HS-27A (cell line): ENCODE results near the gene STIMATE.

Experiments used
- DNase-seq: peaks from one replicate; pipeline ENCODE4 v3.0.0-alpha.2; 2012; ENCODE audit warnings: low read depth, missing footprints

The STIMATE gene

DNA sequence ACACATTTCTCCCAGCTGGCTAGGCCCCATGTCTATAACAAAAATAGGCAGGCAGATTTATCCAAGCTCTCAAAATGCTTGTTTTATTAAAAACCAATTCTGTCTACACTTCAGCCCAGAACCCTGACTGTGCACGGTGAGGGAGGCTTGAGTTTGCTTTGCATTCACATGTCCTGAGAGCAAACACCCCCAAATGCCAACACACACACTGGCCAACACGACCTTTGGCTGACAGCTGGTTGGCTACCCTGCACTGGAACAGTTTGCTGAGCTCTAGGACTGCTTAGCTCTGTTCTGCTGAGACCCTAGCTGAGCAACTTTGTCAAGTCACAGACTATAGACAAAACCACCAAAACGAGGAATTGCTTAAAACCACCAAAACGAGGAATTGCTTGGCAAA lies 3.6 kb downstream of the STIMATE start:
- no peak for DNase-seq

DNA sequence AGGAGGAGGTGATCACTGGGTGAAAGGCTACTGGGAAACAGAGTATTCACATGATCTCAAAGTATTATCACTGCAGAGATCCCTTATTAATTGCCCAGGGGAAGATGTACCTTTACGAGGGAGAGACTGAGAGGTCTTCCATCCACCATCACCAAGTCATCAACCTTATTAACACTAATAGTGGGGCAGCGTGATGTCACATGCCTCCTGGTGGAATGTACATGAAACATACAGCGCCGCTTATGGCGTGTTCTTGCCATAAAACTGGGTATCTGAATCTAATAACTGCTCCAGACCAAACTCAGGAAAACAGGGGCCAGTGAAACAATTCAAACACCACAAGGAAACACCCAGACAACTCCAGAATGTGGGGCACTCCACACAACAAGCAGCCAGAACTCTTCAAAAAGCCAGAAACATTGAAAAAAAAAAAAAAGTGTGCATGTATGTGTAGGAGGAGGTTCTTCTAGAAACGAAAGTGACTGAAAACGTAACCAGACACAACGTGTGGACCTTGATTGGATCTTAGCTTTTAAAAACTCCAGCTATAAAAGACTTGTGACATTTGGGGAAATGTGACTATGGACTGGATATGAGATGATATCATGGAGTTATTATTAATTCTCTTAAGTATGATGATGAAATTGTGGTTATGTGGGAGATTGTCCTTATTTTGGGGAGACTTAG lies 4.6 kb downstream of the STIMATE start:
- no peak for DNase-seq

DNA sequence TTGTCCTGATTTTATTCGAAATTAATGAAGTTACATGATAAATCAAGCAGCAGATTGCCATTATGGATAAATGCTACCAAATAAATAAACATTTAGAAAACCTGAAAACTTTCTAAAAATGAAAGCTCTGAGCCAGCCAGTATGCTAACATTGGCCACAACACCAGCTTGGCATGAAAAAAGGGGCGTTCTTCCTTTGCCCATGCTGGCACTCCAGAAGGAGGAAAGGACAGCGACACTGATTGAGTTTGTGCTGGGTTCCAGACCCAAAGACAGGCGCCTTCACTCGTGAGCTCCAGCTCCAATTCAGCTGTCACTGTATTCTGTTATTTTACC lies 5.1 kb downstream of the STIMATE start:
- DNase-seq = no peak

DNA sequence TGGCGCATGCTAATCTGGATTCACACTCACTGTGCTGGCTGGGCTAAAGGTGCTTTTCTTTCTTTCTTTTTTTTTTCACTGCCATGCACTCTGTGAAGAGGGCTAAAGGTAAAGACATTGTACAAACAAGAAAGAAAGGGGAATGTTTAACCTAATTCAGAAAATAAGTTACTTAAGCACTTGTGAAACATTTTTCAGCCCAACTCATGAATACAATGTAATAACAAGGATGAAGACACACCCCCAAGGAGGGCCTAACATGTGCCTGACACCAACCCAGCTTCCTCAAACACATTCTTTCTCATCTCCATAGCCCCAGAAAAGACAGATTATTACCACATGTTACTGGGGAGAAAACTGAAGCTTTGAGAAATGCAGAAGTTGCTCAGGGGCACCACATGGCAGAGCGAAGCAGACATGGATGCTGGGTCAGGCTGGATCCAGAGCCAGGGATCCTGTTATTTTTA lies 5.7 kb downstream of the STIMATE start:
- no peak for DNase-seq

DNA sequence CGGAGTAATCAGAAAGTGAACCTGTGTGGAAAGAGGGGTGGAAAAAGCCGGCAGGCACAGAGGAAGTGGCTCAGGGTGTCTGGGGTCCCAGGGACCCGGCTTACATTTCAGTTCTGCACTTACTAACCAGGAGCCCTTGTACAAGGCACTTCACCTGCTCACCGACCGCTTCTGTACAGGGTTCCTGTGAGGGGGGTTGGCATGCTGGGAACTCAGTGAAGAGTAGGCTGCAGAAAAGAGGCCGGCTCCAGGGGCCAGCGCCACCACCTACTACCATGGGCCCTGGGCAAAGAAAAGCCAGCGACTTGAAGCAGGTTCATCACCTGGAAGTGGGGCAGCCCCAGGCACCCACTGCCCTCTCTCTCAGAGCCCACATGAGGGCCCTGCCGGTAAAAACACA lies 6.2 kb downstream of the STIMATE start:
- no peak for DNase-seq

DNA sequence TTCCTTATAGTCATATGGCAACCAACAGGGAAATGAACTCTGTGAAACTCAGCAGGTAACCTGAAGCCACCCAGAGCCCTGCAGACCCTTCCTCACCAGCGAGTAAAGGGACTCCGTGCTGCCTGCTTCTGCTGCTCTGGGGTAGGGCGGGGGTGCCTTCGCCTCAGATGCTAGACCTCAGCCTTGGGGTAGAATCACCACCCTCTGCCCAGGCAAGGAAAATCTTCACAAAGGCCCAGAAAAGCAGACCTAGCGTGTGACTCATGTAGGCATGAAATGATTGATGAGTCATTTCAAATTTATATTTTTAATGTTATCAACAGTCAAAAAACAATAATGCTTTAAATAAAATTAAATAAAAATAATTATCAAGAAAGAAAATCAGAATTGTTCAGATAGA lies 6.6 kb downstream of the STIMATE start:
- DNase-seq = no peak

DNA sequence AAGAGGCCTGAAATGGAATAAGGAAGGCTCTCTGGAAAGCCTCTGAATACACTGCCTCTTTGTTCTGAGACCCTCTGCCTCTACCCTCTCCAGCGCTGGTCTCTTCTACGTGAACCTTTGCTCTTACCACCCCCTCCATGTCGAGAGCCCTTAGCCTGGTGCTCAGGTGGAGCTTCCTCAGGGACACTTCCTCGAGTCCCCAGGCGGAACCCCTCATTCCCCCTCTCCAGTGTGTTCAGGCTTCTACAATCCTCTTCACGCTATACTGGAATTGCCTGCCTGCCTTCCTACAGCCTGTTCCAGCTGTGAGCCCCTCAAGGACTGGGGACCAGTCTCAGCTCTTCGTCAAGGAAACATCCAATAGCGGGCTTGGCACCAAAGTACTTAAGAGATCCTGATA lies 7.4 kb downstream of the STIMATE start:
- no peak for DNase-seq

DNA sequence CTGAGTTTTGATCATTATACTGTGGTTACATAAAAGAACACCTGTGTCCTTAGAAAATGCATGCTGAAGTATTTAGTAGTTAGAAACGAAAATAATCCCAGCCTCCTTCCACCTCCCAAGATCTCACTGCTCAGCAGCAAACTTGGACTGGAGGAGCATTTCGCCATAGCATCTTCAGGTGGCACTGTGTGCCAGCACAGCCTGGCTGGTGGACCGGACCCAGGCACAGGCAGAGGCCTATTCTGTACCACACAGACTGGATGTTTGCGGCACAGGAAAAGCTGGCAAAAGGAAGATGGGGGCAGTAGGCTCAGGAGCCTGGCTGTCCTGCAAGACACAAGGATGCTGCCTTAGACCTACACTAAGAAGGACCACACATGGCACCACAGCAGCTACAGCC lies 10.2 kb downstream of the STIMATE start:
- no peak for DNase-seq

DNA sequence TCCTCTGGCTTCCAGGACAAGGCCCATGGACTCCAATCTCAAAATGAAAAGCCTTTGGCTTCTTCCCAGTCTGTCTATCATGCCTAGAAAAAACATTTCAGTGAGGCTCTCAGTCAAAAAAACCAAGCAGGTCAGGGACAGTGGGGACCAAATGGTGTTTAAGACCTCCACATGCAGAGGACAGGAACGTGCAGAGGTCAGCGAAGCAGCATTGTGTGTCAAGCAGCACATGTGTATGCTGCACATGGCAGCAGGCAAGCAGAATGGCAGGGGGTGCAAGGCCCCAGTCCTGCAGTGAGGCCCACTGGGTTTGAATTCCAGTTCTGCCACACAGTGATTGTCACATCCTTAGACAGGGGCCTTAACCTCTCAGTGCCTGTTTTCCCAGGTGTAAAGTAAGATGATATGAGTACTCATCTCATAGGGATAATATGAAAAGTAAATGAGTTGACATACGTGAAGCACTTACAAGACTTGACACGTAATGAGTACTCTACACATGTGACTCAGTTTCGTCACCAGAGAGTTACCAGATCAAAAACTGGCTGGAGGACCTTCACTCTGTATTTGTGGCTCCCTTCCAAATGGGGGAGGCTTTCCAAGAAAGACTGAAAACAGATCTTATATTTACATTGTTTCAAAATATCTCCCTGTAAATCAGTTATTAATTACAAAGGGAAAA lies 11.2 kb downstream of the STIMATE start:
- DNase-seq = no peak

DNA sequence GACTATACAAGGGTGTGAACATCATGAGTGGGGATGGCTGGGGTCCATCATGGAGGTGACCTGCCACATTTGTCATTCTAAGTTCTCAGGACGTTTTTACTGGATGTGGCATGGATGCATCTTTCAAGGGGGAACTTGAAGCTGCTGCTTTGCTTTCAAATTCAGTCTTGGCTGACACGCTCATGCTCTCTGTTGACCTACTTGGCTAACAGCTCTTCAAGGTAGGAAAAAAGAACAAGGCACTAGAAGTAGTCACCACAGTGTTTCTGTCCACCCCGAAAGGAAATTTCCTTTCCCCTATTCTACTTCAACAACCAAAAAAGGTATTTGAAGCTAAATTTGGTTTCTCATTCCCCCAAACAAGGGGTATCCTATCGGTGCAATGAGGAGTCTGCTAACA lies 15.0 kb downstream of the STIMATE start:
- no peak for DNase-seq

DNA sequence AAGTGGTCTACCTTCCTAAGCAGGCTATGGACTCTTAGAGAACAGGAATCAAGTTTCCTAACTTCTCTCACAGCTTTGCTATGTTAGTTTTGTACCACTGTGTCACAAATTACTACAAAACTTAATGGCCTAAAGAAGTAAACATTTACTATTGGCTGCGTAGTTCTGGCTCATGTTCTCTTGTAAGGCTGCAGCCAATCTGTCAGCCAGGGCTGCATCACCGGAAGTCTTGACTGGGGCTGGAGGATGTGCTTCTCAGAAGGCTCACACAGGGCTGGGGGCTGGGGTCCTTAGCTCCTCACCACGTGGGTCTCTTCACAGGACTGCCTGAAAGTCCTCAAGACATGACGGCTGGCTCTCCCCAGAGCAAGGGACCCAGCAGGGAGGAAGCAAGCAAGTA lies 15.5 kb downstream of the STIMATE start:
- no peak for DNase-seq

DNA sequence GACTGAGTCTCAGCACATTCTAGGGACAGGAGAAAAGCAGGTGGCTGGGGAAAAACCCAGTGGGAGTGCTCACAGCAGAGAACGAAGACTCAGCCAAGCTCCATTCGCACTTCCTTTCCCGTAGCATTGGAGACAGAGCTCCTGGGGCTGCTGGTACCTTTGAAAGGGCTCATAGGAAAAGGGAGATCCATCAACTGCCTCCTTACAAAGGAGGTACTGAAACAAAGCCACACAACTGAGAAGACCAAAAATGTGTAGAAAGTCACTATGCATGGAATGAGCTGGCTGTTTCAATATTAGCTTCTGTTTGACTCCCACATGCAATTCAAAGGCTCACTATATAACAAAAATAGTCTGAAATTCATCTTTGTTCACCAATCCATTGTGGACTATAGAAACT lies 16.9 kb downstream of the STIMATE start:
- no peak for DNase-seq

DNA sequence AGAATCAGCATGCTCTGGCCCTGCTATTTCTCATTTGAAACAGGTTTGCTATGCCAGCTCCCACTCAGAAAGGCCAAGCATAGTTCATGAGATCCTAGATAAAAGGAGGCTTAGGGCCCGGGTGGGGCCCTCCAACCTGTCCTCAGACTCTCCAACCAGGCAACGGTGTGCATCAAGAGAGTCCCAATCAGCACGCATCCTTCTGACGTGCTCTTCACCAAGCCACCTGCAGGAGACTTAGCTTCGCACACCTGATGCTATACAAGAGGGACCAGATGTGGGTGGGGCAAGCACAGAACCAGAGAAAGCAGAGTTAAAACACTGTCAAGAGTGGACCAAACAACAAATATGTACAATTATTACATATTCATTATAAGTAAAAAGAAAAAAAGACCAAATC lies 17.3 kb downstream of the STIMATE start:
- no peak for DNase-seq

DNA sequence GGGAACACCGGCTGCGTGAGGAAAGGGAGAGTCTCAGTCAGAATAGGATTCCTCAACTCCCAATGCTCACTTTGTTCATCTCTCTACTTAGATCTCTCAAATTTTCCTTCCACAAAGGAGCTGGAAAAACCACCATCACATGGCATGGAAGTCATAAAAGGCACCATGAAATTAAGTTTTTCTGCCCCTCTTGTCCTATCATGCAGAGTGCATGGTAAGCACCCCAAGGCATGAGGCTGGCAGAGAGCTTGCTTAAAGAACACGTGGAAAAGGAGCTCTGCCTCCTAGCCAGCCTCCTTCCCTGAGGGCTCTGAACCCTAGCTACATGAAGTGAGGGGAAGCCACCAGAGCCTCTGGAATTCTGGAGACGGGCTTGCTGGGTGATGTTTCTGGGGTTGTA lies 17.8 kb downstream of the STIMATE start:
- no peak for DNase-seq

DNA sequence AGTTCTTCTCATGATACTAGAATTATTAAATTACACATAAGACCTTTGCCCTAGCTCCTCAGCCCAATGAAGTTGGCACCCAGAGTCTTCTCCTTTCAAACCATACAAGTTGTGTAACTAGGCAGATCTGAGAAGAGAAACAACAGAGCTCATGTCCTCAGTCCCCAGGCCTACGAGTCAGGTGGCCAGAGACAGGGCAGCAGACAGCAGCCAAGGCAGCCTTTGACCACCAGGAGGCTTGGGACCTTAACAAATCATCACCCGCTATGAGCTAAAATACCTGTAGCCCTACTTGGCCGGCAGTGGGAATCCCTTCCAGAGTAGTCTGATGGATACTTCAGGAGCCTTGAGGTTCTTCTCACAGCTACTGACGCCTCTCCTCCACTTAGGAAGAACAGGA lies 18.3 kb downstream of the STIMATE start:
- no peak for DNase-seq

DNA sequence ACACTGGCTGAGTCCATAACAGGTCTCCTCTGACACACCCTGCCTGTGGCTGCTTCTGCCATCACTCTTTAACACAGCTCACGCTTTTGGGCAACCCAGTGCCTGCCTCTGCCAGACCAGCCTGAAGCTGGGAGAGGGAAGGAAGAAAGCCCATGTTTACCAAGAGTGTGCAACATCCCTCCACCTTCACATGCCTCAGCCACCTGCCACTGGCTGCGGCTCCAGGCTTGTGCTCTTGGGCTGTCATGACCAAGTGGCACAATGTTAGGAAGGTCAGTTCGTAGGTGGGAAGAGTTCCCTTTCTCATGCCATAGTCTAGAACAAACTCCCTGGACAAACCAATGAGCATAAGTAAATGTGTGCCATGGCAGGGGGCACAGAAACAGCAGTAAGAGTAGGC lies 20.3 kb downstream of the STIMATE start:
- no peak for DNase-seq

DNA sequence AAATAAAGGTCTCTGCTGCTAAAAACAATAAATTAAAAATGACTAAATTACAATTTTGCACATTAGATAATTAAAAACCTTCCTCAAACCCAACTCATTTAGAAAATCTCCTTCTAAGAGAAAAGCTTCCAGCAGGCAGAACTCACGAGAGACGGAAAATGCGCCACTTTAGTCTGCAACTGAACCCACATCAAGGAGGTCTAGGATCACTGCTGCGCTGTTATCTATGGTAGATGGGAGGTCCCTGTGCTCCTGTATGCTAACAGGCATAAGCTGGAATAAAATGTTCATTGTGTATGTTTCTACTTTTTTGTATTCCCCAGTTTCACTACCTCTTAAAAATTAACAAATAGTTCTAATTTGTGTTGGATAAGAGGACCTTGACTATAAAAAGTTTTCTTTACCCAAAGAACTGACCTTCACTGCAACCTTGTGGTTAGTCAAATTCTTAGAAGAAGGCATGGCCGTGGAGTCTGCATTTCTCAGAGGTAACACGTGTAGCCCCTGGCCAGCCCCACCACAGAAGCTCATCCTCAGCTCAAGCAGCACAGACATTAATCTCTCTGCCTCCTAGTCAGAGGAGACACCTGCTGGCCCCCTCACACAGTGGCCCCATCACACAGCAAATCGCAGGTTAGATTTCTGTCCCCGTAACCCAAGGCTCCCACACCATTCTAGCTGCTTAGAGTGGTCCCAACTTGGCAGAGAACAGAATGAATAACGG lies 22.3 kb downstream of the STIMATE start:
- DNase-seq = no peak

DNA sequence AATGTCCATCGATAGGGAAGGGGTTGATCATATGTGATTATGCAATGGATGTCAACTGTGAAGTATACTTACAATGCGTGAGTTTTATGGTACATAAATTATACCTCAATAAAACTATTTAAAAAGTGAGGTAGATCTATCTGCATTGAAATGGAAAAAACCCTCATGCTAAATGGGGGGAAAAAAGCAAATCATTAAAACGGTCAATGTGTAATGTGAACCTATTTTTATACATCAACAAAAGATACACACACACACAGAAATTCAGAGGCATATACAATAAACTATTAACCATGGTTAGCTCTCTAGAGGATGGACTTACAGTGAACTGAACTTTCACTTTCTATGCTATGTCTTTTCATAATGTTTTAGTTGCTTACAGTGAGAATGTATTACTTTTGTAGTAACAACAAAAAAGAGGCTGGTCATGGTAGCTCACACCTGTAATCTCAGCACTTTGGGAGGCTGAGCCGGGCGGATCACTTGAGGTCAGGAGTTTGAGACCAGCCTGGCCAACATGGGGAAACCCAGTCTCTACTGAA lies 23.1 kb downstream of the STIMATE start:
- DNase-seq = no peak

DNA sequence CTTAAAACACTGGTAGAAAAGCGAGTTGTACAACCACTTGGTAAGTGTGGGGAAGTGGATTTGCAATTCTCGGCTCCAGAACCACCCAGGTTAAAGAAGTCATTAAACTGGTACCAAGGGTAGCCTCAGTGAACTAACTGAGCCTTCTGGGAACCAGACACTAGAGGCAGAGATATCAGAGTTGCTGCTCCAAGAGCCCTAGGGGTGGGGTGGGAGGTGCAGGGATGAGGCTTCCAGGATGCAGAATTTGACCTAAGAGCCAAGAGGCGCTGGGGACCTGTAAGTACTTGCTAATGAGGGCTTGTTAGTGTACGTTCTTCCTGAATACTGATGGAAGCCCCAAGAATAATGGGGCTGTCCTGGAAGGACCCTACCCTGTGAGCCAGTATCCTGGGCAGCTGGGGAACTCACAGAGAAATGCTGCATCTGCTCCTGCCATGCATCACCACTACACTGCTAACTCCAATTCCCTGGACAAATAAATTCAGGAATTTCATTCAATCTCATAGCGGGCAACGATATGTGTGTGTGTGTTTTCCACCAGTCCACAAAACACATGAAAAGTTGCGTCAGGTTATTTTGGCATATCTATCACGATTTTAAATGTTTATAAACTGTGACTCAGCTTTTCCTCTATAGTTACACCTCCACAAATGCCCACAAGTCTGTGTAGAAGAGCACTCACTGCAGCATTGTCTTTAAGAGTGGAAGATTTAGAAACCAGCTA lies 23.8 kb downstream of the STIMATE start:
- no peak for DNase-seq

DNA sequence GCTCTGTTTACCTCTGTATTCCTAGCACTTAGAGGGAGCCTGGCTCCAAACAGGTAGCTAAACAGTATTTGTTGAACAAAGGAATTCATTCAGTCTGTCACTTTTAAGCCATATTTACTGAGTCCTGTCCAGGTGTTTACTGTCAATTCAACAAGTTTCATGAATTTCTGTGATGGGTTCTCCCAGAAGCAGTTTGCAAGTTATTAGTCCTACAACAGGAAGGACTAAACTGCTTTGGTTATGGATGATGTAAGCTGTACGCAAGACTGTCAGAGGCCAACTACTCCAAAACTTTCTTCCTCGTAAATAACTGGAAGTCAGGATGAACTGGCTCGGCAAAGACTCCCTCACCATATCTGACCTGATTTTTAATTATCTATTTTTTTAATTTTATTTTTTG lies 25.1 kb downstream of the STIMATE start:
- no peak for DNase-seq

DNA sequence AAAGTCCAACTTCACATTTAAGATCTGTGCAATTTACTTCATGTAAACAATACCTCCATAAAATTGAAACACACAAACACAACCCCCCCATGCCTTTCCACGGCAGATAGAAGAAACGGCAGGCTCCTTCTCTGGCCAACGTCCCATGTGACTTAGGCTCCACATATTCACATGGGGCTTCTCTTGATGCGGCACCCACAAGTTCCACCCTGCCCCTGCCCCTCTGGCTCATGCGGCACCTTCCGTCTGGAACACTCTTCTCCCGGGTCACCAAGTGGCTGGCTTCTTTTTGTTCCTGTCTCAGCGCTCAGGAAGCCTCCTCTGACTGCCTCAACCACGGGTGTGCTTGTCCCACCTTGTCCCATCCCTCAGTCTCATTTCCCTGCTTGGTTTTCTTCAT lies 25.6 kb downstream of the STIMATE start:
- DNase-seq = no peak

DNA sequence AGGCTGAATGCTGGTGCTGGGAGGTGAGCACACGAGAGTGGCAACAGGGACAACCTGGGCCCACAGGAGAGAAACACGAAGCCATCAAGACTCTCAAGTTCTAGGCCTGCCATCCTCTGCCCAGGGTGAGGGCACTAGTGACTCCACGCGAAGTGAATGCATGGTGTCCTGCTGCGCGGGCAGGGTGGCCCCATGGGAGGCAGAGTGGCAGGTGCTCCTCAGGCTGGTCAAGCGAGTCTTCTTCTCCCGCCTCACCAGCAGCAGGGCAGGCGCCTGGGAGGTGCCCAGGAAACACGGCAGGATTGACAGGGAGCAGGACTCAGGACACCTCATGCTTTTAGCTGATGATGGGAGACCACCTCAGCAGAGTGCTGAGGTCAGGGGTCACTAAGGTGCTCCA lies 26.9 kb downstream of the STIMATE start:
- no peak for DNase-seq

DNA sequence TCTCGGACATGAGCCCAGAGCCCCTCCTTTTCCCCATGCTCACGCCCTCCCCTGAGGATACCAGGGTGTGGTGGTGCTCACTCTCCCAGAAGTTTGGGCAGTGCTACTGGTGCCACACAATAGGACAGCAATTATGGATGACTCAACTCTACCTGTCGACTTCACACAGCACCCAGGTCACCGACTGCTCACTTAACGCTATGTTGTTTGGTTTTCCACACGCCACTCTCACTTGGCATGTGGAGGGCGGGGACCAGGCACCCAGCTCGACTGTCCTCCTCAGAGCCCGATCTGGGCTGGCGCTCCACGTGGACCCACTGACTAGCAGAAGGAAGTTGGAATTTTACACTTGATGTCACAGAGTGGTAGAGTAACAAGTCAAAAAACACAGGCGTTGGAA lies 30.9 kb downstream of the STIMATE start:
- DNase-seq = no peak
